ENCODE measurements around the gene CYTH2. TPM values are rescaled to one million over a fixed set of nuclear protein-coding genes. Genes with fewer than 3 reads are reported as not detected.

Gene CYTH2
- total RNA-seq, 1 donor from 2014 or later, result 36.6 TPM

- FAIRE-seq (peak; percentile 77), DNase-seq (ENCODE audit: low read depth) (no peak)
- no peaks in the 10 kb centered on the region for H3K27me3 ChIP-seq (ENCODE audit: control insufficient read depth, insufficient read depth, low read length)
- H3K4me3 ChIP-seq (ENCODE audit: low read depth, low read length), result no peak overlapping the region
- TF ChIP-seq CTCF (IDR thresholded peaks at IDR 0.05; ENCODE audit: insufficient read depth, low read length, severe bottlenecking), result no peak
- peaks cover 23% of the 10 kb centered on the region for H3K36me3 ChIP-seq (ENCODE audit: control insufficient read depth, insufficient read depth, low read length)
Observed at GRCh38 chr19:48479686-48480085, 10.5 kb downstream of the CYTH2 start.

GRCh38 chr19:48480183-48480557 lies 11.0 kb downstream of the CYTH2 start:
- FAIRE-seq, result no peak
- Histone ChIP-seq H3K27me3 (ENCODE audit: control insufficient read depth, insufficient read depth, low read length) (no peaks in the 10 kb centered on the region), H3K4me3 (ENCODE audit: low read depth, low read length) (peak overlapping the region; percentile 34), H3K36me3 (ENCODE audit: control insufficient read depth, insufficient read depth, low read length) (peaks cover 18% of the 10 kb centered on the region)
- no peak for TF ChIP-seq CTCF (IDR thresholded peaks at IDR 0.05; ENCODE audit: insufficient read depth, low read length, severe bottlenecking)
- no peak for DNase-seq (ENCODE audit: low read depth)

GRCh38 chr19:48480558-48481500 lies 11.7 kb downstream of the CYTH2 start:
- FAIRE-seq, result no peak
- Histone ChIP-seq H3K4me3 (ENCODE audit: low read depth, low read length) (peak overlapping the region; percentile 34), H3K27me3 (ENCODE audit: control insufficient read depth, insufficient read depth, low read length) (no peaks in the 10 kb centered on the region), H3K36me3 (ENCODE audit: control insufficient read depth, insufficient read depth, low read length) (peaks cover 11% of the 10 kb centered on the region)
- no peak for DNase-seq (ENCODE audit: low read depth)
- TF ChIP-seq CTCF (IDR thresholded peaks at IDR 0.05; ENCODE audit: insufficient read depth, low read length, severe bottlenecking), result no peak

GRCh38 chr19:48481846-48482639 lies 12.9 kb downstream of the CYTH2 start:
- FAIRE-seq (no peak), DNase-seq (ENCODE audit: low read depth) (no peak)
- no peak for TF ChIP-seq CTCF (IDR thresholded peaks at IDR 0.05; ENCODE audit: insufficient read depth, low read length, severe bottlenecking)
- Histone ChIP-seq H3K27me3 (ENCODE audit: control insufficient read depth, insufficient read depth, low read length) (no peaks in the 10 kb centered on the region), H3K36me3 (ENCODE audit: control insufficient read depth, insufficient read depth, low read length) (peaks cover 8% of the 10 kb centered on the region), H3K4me3 (ENCODE audit: low read depth, low read length) (no peak overlapping the region)

- TF ChIP-seq CTCF (IDR thresholded peaks at IDR 0.05; ENCODE audit: insufficient read depth, low read length, severe bottlenecking), result no peak
- H3K4me3 ChIP-seq (ENCODE audit: low read depth, low read length), result no peak overlapping the region
- no peak for DNase-seq (ENCODE audit: low read depth)
- H3K36me3 ChIP-seq (ENCODE audit: control insufficient read depth, insufficient read depth, low read length), result peaks cover 1% of the 10 kb centered on the region
- no peaks in the 10 kb centered on the region for H3K27me3 ChIP-seq (ENCODE audit: control insufficient read depth, insufficient read depth, low read length)
- FAIRE-seq, result no peak
Observed at GRCh38 chr19:48483301-48483700, 14.1 kb downstream of the CYTH2 start.

Data from bronchial epithelial cell (primary cell).